Cardiac muscle cell (in vitro differentiated cells and primary cell): Measurements from ENCODE around the gene B4GALT6. TPM values are rescaled to one million over a fixed set of nuclear protein-coding genes. Genes with fewer than 3 reads are reported as not detected.
"Not testable (repeated sequence)": the region's sequence is repeated elsewhere in the genome, so short reads cannot be mapped to it uniquely, and the experiment has no call there.

Experiments used
- DNase-seq, 2 donors: peaks; one replicate each; pipeline versions ENCODE4 v3.0.0 to v3.0.0-alpha.2; 2010 to 2017; ENCODE audit warnings: low read depth in 1 of 2, low spot score in 1 of 2
- H3K27ac ChIP-seq: fragments of 200-600 bp; sonication (generic); 2 replicates; pipeline ENCODE4 v1.5.1; 2016
- H3K27me3 ChIP-seq: fragments of 200-600 bp; sonication (generic); 2 replicates; pipeline ENCODE4 v1.6.0; 2016; ENCODE audit warnings: control low read depth
- H3K36me3 ChIP-seq: fragments of 200-600 bp; sonication (generic); 2 replicates; pipeline ENCODE4 v1.5.1; 2016; ENCODE audit warnings: control low read depth
- H3K4me1 ChIP-seq: fragments of 200-600 bp; sonication (generic); 2 replicates; pipeline ENCODE4 v1.8.1; 2017; ENCODE audit warnings: low read depth, mild to moderate bottlenecking, mixed run types
- H3K4me3 ChIP-seq: fragments of 200-600 bp; sonication (generic); 2 replicates; pipeline ENCODE4 v1.5.1; 2016; ENCODE audit warnings: mild to moderate bottlenecking
- H3K9me3 ChIP-seq: fragments of 200-600 bp; sonication (generic); 2 replicates; pipeline ENCODE4 v1.5.1; 2017; ENCODE audit warnings: low read depth, mild to moderate bottlenecking, control low read depth
- CTCF ChIP-seq: IDR thresholded peaks from 2 replicates; pipeline ENCODE4 v1.5.1; 2012; ENCODE audit warnings: low read depth, mild to moderate bottlenecking, low read length
- polyA plus RNA-seq: library from polyadenylated mRNA; unstranded; fragments of >200 nt; fragmentation: Nextera tagmentation; extraction: Ambion mirVana; gene quantifications from 2 replicates; pipeline ENCODE4 v1.2.1, GENCODE V29; 2016
- total RNA-seq: library from RNA; depleted of rRNA; stranded (reverse); fragments of >200 nt; gene quantifications from 2 replicates; pipeline ENCODE4 v1.2.3, GENCODE V29; 2016

Gene B4GALT6, protein sequence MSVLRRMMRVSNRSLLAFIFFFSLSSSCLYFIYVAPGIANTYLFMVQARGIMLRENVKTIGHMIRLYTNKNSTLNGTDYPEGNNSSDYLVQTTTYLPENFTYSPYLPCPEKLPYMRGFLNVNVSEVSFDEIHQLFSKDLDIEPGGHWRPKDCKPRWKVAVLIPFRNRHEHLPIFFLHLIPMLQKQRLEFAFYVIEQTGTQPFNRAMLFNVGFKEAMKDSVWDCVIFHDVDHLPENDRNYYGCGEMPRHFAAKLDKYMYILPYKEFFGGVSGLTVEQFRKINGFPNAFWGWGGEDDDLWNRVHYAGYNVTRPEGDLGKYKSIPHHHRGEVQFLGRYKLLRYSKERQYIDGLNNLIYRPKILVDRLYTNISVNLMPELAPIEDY
- total RNA-seq (3.7 and 5.5 TPM in 2 replicates), polyA plus RNA-seq (3.6 and 5.0 TPM in 2 replicates)

GRCh38 chr18:31684279-31685096 is at the start of gene B4GALT6:
TSS of gene B4GALT6 (minus strand) at chr18:31684581. CDS start at chr18:31684426, 155 bp downstream.
- Histone ChIP-seq H3K4me3 (peak within 1 kb of the TSS; percentile 68), H3K36me3 (no peaks in the 10 kb centered on the region), H3K27ac (peak within 1 kb of the TSS; percentile 90), H3K4me1 (peaks cover 10% of the 10 kb centered on the region), H3K27me3 (no peaks in the 10 kb centered on the region), H3K9me3 (no peaks in the 10 kb centered on the region)
- DNase-seq, result peak; percentile 34 to 75
- TF ChIP-seq CTCF, result no peak

- Histone ChIP-seq H3K36me3 (no peaks in the 10 kb centered on the region), H3K4me1 (peaks cover 7% of the 10 kb centered on the region), H3K27ac (no peak overlapping the region), H3K9me3 (no peaks in the 10 kb centered on the region), H3K4me3 (no peak overlapping the region), H3K27me3 (no peaks in the 10 kb centered on the region)
- TF ChIP-seq CTCF, result no peak
- peak in 1 of 2 donors; percentile 17 for DNase-seq
Observed at GRCh38 chr18:31731628-31732027, 47.2 kb upstream of the B4GALT6 start.

DNA sequence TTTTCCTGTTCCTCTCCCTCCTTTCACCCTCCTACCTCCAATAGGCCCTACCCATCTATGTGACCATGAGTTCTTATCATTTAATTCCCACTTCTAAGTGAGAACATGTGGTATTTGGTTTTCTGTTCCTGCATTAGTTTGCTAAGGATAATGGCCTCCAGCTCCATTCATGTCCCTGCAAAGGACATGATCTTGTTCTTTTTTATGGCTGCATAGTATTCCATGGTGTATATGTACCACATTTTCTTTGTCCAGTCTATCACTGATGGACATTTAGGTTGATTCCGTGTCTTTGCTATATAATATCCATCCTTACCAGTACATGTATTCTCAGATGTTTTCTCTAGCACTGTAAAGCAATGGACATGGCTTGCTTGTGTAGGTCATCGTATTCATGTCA is 44.8 kb upstream of the B4GALT6 start:
- H3K27me3 ChIP-seq, H3K27ac ChIP-seq, DNase-seq, H3K9me3 ChIP-seq, H3K36me3 ChIP-seq, H3K4me3 ChIP-seq, H3K4me1 ChIP-seq: not testable (repeated sequence)

- TF ChIP-seq CTCF, result no peak
- Histone ChIP-seq H3K4me3 (no peak overlapping the region), H3K9me3 (no peaks in the 10 kb centered on the region), H3K27ac (no peak overlapping the region), H3K27me3 (no peaks in the 10 kb centered on the region), H3K4me1 (no peaks in the 10 kb centered on the region), H3K36me3 (no peaks in the 10 kb centered on the region)
- DNase-seq, result peak in 1 of 2 donors; percentile 34
Observed at GRCh38 chr18:31723990-31724711, 39.8 kb upstream of the B4GALT6 start.

- H3K27ac ChIP-seq, result no peak overlapping the region
- no peaks in the 10 kb centered on the region for H3K4me1 ChIP-seq
- no peaks in the 10 kb centered on the region for H3K9me3 ChIP-seq
- H3K4me3 ChIP-seq, result no peak overlapping the region
- TF ChIP-seq CTCF, result no peak
- no peak for DNase-seq
- no peaks in the 10 kb centered on the region for H3K36me3 ChIP-seq
- no peaks in the 10 kb centered on the region for H3K27me3 ChIP-seq
Observed at GRCh38 chr18:31723639-31723989, 39.2 kb upstream of the B4GALT6 start.
